GM12878 (cell line): ENCODE data around the gene CCSER2. TPM values are rescaled to one million over a fixed set of nuclear protein-coding genes. Genes with fewer than 3 reads are reported as not detected.

Experiments
- ATAC-seq: fragments of 200-7000 bp; cut with Tn5 transposase; 3 replicates; pipeline ENCODE4 v1.9.1; 2020; ENCODE audit warnings: mild to moderate bottlenecking, moderate library complexity
- BruUV-seq: library from RNA; stranded (reverse); fragments of 400-500 nt; replicated peaks from 2 replicates; lab custom pipeline; 2021; lab: Mats Ljungman, UMichigan
- CTCF ChIA-PET: fragments of 300-600 bp; sonication (Branson Sonifier 250); formaldehyde crosslinking; extraction: SDS; loops from one replicate; lab custom pipeline; 2021; ENCODE audit warnings: inconsistent platforms; lab: Yijun Ruan, JAX
- POLR2A ChIA-PET: fragments of 350-600 bp; formaldehyde crosslinking; extraction: SDS; loops from one replicate; lab custom pipeline; 2021; ENCODE audit warnings: inconsistent platforms; lab: Charles Lee
- RAD21 ChIA-PET: fragments of 300-600 bp; sonication (Branson Sonifier 250); formaldehyde crosslinking; loops from one replicate; lab custom pipeline; 2023; ENCODE audit warnings: antibody characterized with exemption; ENCODE audit not compliant: unreplicated experiment; lab: Charles Lee
- SMC1A ChIA-PET: fragments of 300-600 bp; sonication (Branson Sonifier 250); formaldehyde crosslinking; loops from one replicate; lab custom pipeline; 2023; ENCODE audit not compliant: unreplicated experiment, uncharacterized antibody; lab: Charles Lee
- DNase-seq: peaks from one replicate; pipeline ENCODE4 v3.0.0-alpha.2; 2011; ENCODE audit warnings: low read depth, low spot score
- FAIRE-seq: peaks from 3 replicates; lab custom pipeline; 2011; peaks lifted over from hg19 to GRCh38; lab: Jason Lieb, UNC
- H2AFZ ChIP-seq: 2 replicates; pipeline ENCODE4 v1.6.0; 2011; ENCODE audit warnings: low read depth, low read length, control low read depth; ENCODE audit not compliant: control insufficient read depth
- H3K27ac ChIP-seq: 2 replicates; pipeline ENCODE4 v1.5.1; 2011; ENCODE audit warnings: control low read depth; ENCODE audit not compliant: control insufficient read depth, insufficient read depth
- H3K27me3 ChIP-seq, 2 experiments: replicated peaks in 1 of 2; 2 replicates each; pipeline versions ENCODE4 v1.6.0 to v1.6.1; 2011; ENCODE audit warnings: low read length in 1 of 2; ENCODE audit not compliant: control insufficient read depth in 2 of 2, insufficient read depth in 2 of 2
- H3K36me3 ChIP-seq, 2 experiments: 2 replicates each; pipeline ENCODE4 v1.5.1; 2011; ENCODE audit warnings: low read length in 1 of 2; ENCODE audit not compliant: control insufficient read depth in 2 of 2, insufficient read depth in 2 of 2
- H3K4me1 ChIP-seq: 2 replicates; pipeline ENCODE4 v1.6.1; 2011; ENCODE audit warnings: mild to moderate bottlenecking, low read length, moderate library complexity, mixed read lengths; ENCODE audit not compliant: control insufficient read depth, insufficient read depth
- H3K4me2 ChIP-seq: 2 replicates; pipeline ENCODE4 v1.6.0; 2011; ENCODE audit warnings: control low read depth; ENCODE audit not compliant: control insufficient read depth, insufficient read depth
- H3K4me3 ChIP-seq: fragments of 200-600 bp; sonication (generic); 2 replicates; pipeline ENCODE4 v1.5.1; 2016
- H3K79me2 ChIP-seq: 2 replicates; pipeline ENCODE4 v1.6.0; 2011; ENCODE audit warnings: low read length; ENCODE audit not compliant: control insufficient read depth, insufficient read depth
- H3K9ac ChIP-seq: 2 replicates; pipeline ENCODE4 v1.8.0; 2011; ENCODE audit warnings: low read length, control low read depth, mixed read lengths; ENCODE audit not compliant: control insufficient read depth, insufficient read depth
- H3K9me3 ChIP-seq: replicated peaks from 3 replicates; pipeline ENCODE4 v1.5.1; 2011; ENCODE audit warnings: mild to moderate bottlenecking, low read length; ENCODE audit not compliant: control insufficient read depth, insufficient read depth
- H4K20me1 ChIP-seq: 2 replicates; pipeline ENCODE4 v1.6.0; 2011; ENCODE audit not compliant: control insufficient read depth, insufficient read depth
- EZH2 ChIP-seq: IDR thresholded peaks from 2 replicates; pipeline ENCODE4 v1.6.1; 2012; ENCODE audit warnings: low read depth, mild to moderate bottlenecking, control low read depth, inconsistent platforms, low read length, borderline replicate concordance; ENCODE audit not compliant: control insufficient read depth
- HDAC6 ChIP-seq: fragments of 200-600 bp; sonication (generic); IDR thresholded peaks from one replicate; pipeline ENCODE4 v1.8.0; 2017; ENCODE audit warnings: antibody characterized with exemption; ENCODE audit not compliant: unreplicated experiment
- HDGF ChIP-seq: fragments of 450-650 bp; IDR thresholded peaks from 2 replicates; pipeline ENCODE4 v1.6.1; 2016; ENCODE audit warnings: antibody characterized with exemption
- MYB ChIP-seq: fragments of 150-350 bp; IDR thresholded peaks from 2 replicates; pipeline ENCODE4 v1.6.1; 2014; ENCODE audit warnings: mild to moderate bottlenecking, low read depth, low read length, borderline replicate concordance
- NR2F1 ChIP-seq: fragments of 450-650 bp; conservative IDR thresholded peaks from 2 replicates; pipeline ENCODE4 v1.6.1; 2017; ENCODE audit warnings: mild to moderate bottlenecking
- POLR2A ChIP-seq: IDR thresholded peaks from 2 replicates; pipeline ENCODE4 v1.6.1; 2011; ENCODE audit warnings: low read depth, mild to moderate bottlenecking, low read length
- POLR2AphosphoS2 ChIP-seq: IDR thresholded peaks from 2 replicates; pipeline ENCODE4 v1.6.1; 2011; ENCODE audit warnings: low read depth, mild to moderate bottlenecking, low read length, improper control_type of control experiment, moderate library complexity
- RCOR1 ChIP-seq: conservative IDR thresholded peaks from 2 replicates; pipeline ENCODE4 v1.6.1; 2012; ENCODE audit warnings: low read depth, low read length, improper control_type of control experiment
- SMC3 ChIP-seq: IDR thresholded peaks from 2 replicates; pipeline ENCODE4 v1.6.1; 2011; ENCODE audit warnings: low read length, improper control_type of control experiment, borderline replicate concordance
- ZBTB33 ChIP-seq: fragments of 450-650 bp; IDR thresholded peaks from 2 replicates; pipeline ENCODE4 v1.6.1; 2017; ENCODE audit warnings: mild to moderate bottlenecking
- WGBS: methylation state at CpG from one replicate; pipeline ENCODE4 v1.1.6; 2016; ENCODE audit warnings: low lambda C conversion rate; ENCODE audit not compliant: insufficient replicate concordance, insufficient coverage; ENCODE audit errors: missing lambda C conversion rate; 5-methylcytosine and 5-hydroxymethylcytosine counted together
- in situ Hi-C: fragments of 300-500 bp; cut with MboI; formaldehyde crosslinking; loops from 9 replicates; pipeline ENCODE4 v1.14.3; 2018; ENCODE audit warnings: mixed read lengths
- intact Hi-C: fragments of 100-400 bp; cut with micrococcal nuclease; formaldehyde crosslinking; loops from one replicate; pipeline ENCODE4 v1.14.2; 2022; ENCODE audit not compliant: unreplicated experiment
- polyA plus RNA-seq, 11 experiments: library from polyadenylated mRNA; depleted of rRNA in 4 of 11; unstranded in 6 of 11; stranded (reverse) in 5 of 11; fragments of >200 nt; fragmentation: Nextera tagmentation in 4 of 11; fragmentation: Illumina TruSeq in 1 of 11; extraction: Ambion mirVana in 4 of 11; extraction: Trizol in 1 of 11; gene quantifications; 1 replicate in 1 of 11; 2 replicates in 10 of 11; pipeline versions ENCODE4 v1.2.1 to v1.2.3, GENCODE V29; 2011 to 2016; ENCODE audit warnings: inconsistent platforms in 2 of 11, missing spikeins in 2 of 11, low read depth in 1 of 11
- total RNA-seq, 4 experiments: library from RNA; depleted of rRNA in 3 of 4; stranded (reverse); fragments of >200 nt in 3 of 4; fragmentation: Illumina TruSeq in 1 of 4; extraction: Trizol in 1 of 4; gene quantifications; 2 replicates each; pipeline versions ENCODE4 v1.2.1 to v1.2.3, GENCODE V29; 2013 to 2021

The CCSER2 gene
- total and polyA plus RNA-seq, 10 of the 15 experiments (the other 5 are each of a cell fraction or from before 2014, with no cell fraction given): 4.7 to 18.8 (median 13.2) TPM

- H3K36me3 ChIP-seq: no peaks in the 10 kb centered on the region; a peak in 1 of 4 replicates
- H4K20me1 ChIP-seq: no peaks in the 10 kb centered on the region
- BruUV-seq: no TSS peak
- no peak for FAIRE-seq
- H3K27ac ChIP-seq: no peak overlapping the region
- no peak overlapping the region for H3K9ac ChIP-seq
- no peak for ATAC-seq
- ChIA-PET SMC1A (interaction anchor here (1.4 kb wide), 1 partner anchor 44 kb away, joined by 3 read pairs; no protein-coding TSS in a partner anchor), CTCF (interaction anchor here (2.8 kb wide), 1 partner anchor 156 kb away, joined by 9 read pairs; no protein-coding TSS in a partner anchor), RAD21 (interaction anchor here (0.7 kb wide), 1 partner anchor 48 kb away, joined by 3 read pairs; no protein-coding TSS in a partner anchor), POLR2A (no interaction called here)
- no peaks in the 10 kb centered on the region for H3K4me1 ChIP-seq
- DNase-seq: no peak
- WGBS: 86% methylated on average over 1 of the region's 1 CpG
- no peaks in the 10 kb centered on the region for H3K27me3 ChIP-seq
- no peak overlapping the region for H3K4me3 ChIP-seq
- H3K9me3 ChIP-seq: peaks cover 14% of the 10 kb centered on the region; the same call in 2 of the 3 replicates
- in situ Hi-C loops (no loop called here), intact Hi-C loops (no loop called here)
- TF ChIP-seq EZH2 (no peak), SMC3 (no peak), ZBTB33 (no peak), HDGF (no peak), MYB (no peak), RCOR1 (no peak), NR2F1 (no peak), POLR2AphosphoS2 (no peak), HDAC6 (no peak), POLR2A (no peak)
- H3K4me2 ChIP-seq: no peak overlapping the region
- H2AFZ ChIP-seq: no peak overlapping the region
- H3K79me2 ChIP-seq: no peaks in the 10 kb centered on the region
These were observed 95.3 kb downstream of the CCSER2 start for GRCh38 chr10:84423719-84424118.
